ENCODE results near the gene ALOX5AP. TPM values are rescaled to one million over a fixed set of nuclear protein-coding genes. Genes with fewer than 3 reads are reported as not detected.

Gene ALOX5AP
- total RNA-seq, 1 donor from 2014 or later: 4.5 TPM

DNA sequence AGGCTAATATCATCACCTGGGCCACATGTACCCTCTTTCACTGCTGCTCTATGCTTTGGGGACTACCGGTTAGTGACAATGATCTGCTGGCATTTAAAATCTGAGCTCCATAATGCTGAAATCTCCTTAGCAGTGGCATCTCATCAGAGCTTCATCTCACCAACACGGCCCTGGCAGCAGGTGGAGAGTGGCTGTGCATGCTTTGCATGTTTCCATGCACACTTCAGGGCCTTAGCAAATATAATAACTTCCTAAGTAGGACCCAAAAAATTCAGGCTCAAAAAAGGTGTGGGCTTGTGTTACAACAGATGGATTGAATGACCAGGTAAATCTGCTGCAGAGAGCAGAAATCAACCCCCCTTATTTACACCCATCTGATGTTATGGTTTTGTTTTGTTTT is 55.2 kb downstream of the ALOX5AP start:
- no peaks in the 10 kb centered on the region for H3K79me2 ChIP-seq (ENCODE audit: insufficient read depth, low read length)
- H3K4me1 ChIP-seq (ENCODE audit: insufficient read depth, low read length): peaks cover 39% of the 10 kb centered on the region
- Mint-ChIP-seq H3K9me3 (ENCODE audit: unreplicated experiment) (no peaks in the 10 kb centered on the region), H3K4me3 (ENCODE audit: unreplicated experiment) (no peak overlapping the region), H3K4me1 (ENCODE audit: low read depth, unreplicated experiment) (peaks cover 37% of the 10 kb centered on the region), H3K27ac (ENCODE audit: unreplicated experiment) (no peak overlapping the region), H3K36me3 (ENCODE audit: low read depth, unreplicated experiment) (no peaks in the 10 kb centered on the region), H3K27me3 (ENCODE audit: low read depth, unreplicated experiment) (peaks cover 15% of the 10 kb centered on the region)
- DNase-seq (ENCODE audit: low read depth) (no peak), FAIRE-seq (no peak)
- no peak for TF ChIP-seq EZH2 (IDR thresholded peaks at IDR 0.05; ENCODE audit: insufficient read depth, low read length)
- TF ChIP-seq, protein P1, sequence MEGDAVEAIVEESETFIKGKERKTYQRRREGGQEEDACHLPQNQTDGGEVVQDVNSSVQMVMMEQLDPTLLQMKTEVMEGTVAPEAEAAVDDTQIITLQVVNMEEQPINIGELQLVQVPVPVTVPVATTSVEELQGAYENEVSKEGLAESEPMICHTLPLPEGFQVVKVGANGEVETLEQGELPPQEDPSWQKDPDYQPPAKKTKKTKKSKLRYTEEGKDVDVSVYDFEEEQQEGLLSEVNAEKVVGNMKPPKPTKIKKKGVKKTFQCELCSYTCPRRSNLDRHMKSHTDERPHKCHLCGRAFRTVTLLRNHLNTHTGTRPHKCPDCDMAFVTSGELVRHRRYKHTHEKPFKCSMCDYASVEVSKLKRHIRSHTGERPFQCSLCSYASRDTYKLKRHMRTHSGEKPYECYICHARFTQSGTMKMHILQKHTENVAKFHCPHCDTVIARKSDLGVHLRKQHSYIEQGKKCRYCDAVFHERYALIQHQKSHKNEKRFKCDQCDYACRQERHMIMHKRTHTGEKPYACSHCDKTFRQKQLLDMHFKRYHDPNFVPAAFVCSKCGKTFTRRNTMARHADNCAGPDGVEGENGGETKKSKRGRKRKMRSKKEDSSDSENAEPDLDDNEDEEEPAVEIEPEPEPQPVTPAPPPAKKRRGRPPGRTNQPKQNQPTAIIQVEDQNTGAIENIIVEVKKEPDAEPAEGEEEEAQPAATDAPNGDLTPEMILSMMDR (IDR thresholded peaks at IDR 0.05; ENCODE audit: insufficient read depth, low read depth, low read length): no peak
- no peaks in the 10 kb centered on the region for H3K36me3 ChIP-seq (ENCODE audit: insufficient read depth, low read length)
- H3K27me3 ChIP-seq (ENCODE audit: insufficient read depth, low read length): no peaks in the 10 kb centered on the region
- no peaks in the 10 kb centered on the region for H3K9me3 ChIP-seq (ENCODE audit: insufficient read depth, low read depth, low read length)
- no peak overlapping the region for H2AFZ ChIP-seq (ENCODE audit: low read depth, low read length)
- no peak overlapping the region for H3K27ac ChIP-seq (ENCODE audit: low read depth, low read length)
- H3K4me2 ChIP-seq (ENCODE audit: low read length): no peak overlapping the region
- no peaks in the 10 kb centered on the region for H4K20me1 ChIP-seq (ENCODE audit: insufficient read depth, low read length)
- H3K9ac ChIP-seq (ENCODE audit: low read length): no peak overlapping the region
- H3K4me3 ChIP-seq (ENCODE audit: insufficient read depth, low read depth, low read length): no peak overlapping the region

DNA sequence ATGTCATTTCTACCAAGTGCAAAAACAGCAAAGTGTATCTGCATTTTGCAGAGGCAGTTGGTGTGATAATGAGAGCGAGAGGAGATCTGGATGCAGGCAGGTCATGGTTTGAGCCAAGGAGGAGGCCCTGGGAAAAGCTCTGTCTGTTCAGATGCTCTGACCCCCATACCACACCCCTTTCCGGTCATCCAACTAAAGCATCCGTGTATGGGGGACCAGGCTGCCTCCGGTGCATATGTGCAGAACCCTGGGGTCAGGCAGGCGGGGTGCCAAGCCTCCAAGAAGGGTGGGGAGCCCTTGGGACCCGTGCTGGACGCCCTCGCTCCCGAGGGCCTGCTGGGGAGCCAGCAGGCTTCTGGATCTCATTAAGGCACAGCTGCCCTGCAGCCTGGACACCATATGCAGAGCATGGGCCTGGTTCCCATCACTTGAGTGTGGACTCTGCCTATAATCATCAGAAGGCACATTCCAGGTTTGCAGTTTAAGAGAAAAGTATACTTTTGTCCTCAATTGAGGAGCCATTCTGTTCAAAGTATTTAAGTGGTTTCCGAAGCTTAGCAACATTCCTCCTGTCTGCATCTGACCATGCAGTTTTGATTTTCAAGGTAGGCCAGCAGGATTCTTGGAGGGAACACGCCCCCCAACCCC is 56.1 kb downstream of the ALOX5AP start:
- no peak for FAIRE-seq
- H2AFZ ChIP-seq (ENCODE audit: low read depth, low read length): no peak overlapping the region
- no peak overlapping the region for H3K27ac Mint-ChIP-seq (ENCODE audit: unreplicated experiment)

More for the DNA sequence above, 56.1 kb downstream of the ALOX5AP start:
- H3K4me1 Mint-ChIP-seq (ENCODE audit: low read depth, unreplicated experiment): peaks cover 44% of the 10 kb centered on the region
- no peak for TF ChIP-seq EZH2 (IDR thresholded peaks at IDR 0.05; ENCODE audit: insufficient read depth, low read length)
- TF ChIP-seq, protein P1 (IDR thresholded peaks at IDR 0.05; ENCODE audit: insufficient read depth, low read depth, low read length): no peak
- H3K9me3 Mint-ChIP-seq (ENCODE audit: unreplicated experiment): no peaks in the 10 kb centered on the region
- H3K79me2 ChIP-seq (ENCODE audit: insufficient read depth, low read length): no peaks in the 10 kb centered on the region
- H4K20me1 ChIP-seq (ENCODE audit: insufficient read depth, low read length): no peaks in the 10 kb centered on the region
- H3K9ac ChIP-seq (ENCODE audit: low read length): no peak overlapping the region
- H3K9me3 ChIP-seq (ENCODE audit: insufficient read depth, low read depth, low read length): no peaks in the 10 kb centered on the region
- H3K4me1 ChIP-seq (ENCODE audit: insufficient read depth, low read length): peaks cover 48% of the 10 kb centered on the region
- H3K36me3 ChIP-seq (ENCODE audit: insufficient read depth, low read length): no peaks in the 10 kb centered on the region
- H3K4me2 ChIP-seq (ENCODE audit: low read length): peak overlapping the region; percentile 60
- peak; percentile 39 for DNase-seq (ENCODE audit: low read depth)
- no peak overlapping the region for H3K27ac ChIP-seq (ENCODE audit: low read depth, low read length)
- no peak overlapping the region for H3K4me3 Mint-ChIP-seq (ENCODE audit: unreplicated experiment)
- H3K36me3 Mint-ChIP-seq (ENCODE audit: low read depth, unreplicated experiment): no peaks in the 10 kb centered on the region
- H3K27me3 ChIP-seq (ENCODE audit: insufficient read depth, low read length): no peaks in the 10 kb centered on the region
- no peak overlapping the region for H3K4me3 ChIP-seq (ENCODE audit: insufficient read depth, low read depth, low read length)
- H3K27me3 Mint-ChIP-seq (ENCODE audit: low read depth, unreplicated experiment): peaks cover 11% of the 10 kb centered on the region

Measured in astrocyte (in vitro differentiated cells and primary cell).